Measurements from ENCODE around the gene FBXL4.
A peak's percentile ranks its signal among the peaks of the same experiment; 100 is the strongest.
"Not testable (repeated sequence)": the region's sequence is repeated elsewhere in the genome, so short reads cannot be mapped to it uniquely, and the experiment has no call there.

FBXL4 gene

GRCh38 chr6:98925831-98926230 lies 21.9 kb downstream of the FBXL4 start:
- no peak for DNase-seq (ENCODE audit: low read depth)
- no peak for TF ChIP-seq CTCF (conservative IDR thresholded peaks at IDR 0.05; ENCODE audit: low read depth, low read length)
- no peak overlapping the region for H3K4me3 ChIP-seq (ENCODE audit: low read depth, low read length)

- TF ChIP-seq CTCF (conservative IDR thresholded peaks at IDR 0.05; ENCODE audit: low read depth, low read length): no peak
- no peak for DNase-seq (ENCODE audit: low read depth)
These were observed 23.1 kb downstream of the FBXL4 start for GRCh38 chr6:98924647-98925046.

GRCh38 chr6:98920904-98921431 lies 26.8 kb downstream of the FBXL4 start:
- TF ChIP-seq CTCF (conservative IDR thresholded peaks at IDR 0.05; ENCODE audit: low read depth, low read length): no peak
- no peak overlapping the region for H3K4me3 ChIP-seq (ENCODE audit: low read depth, low read length)
- peak; percentile 27 for DNase-seq (ENCODE audit: low read depth)

More at GRCh38 chr6:98924647-98925046, 23.1 kb downstream of the FBXL4 start:
- no peak overlapping the region for H3K4me3 ChIP-seq (ENCODE audit: low read depth, low read length)

- not testable (repeated sequence) for DNase-seq (ENCODE audit: low read depth)
These were observed 36.8 kb downstream of the FBXL4 start for GRCh38 chr6:98910946-98911345.

GRCh38 chr6:98909236-98909635 lies 38.5 kb downstream of the FBXL4 start:
- no peak for DNase-seq (ENCODE audit: low read depth)
- TF ChIP-seq CTCF (conservative IDR thresholded peaks at IDR 0.05; ENCODE audit: low read depth, low read length): no peak
- H3K4me3 ChIP-seq (ENCODE audit: low read depth, low read length): no peak overlapping the region

More at GRCh38 chr6:98910946-98911345, 36.8 kb downstream of the FBXL4 start:
- H3K4me3 ChIP-seq (ENCODE audit: low read depth, low read length): not testable (repeated sequence)

GRCh38 chr6:98906342-98906741 lies 41.4 kb downstream of the FBXL4 start:
- DNase-seq (ENCODE audit: low read depth); H3K4me3 ChIP-seq (ENCODE audit: low read depth, low read length): not testable (repeated sequence)

GRCh38 chr6:98905759-98906158 lies 42.0 kb downstream of the FBXL4 start:
- no peak for DNase-seq (ENCODE audit: low read depth)
- TF ChIP-seq CTCF (conservative IDR thresholded peaks at IDR 0.05; ENCODE audit: low read depth, low read length): no peak
- no peak overlapping the region for H3K4me3 ChIP-seq (ENCODE audit: low read depth, low read length)

GRCh38 chr6:98904096-98904495 lies 43.6 kb downstream of the FBXL4 start:
- DNase-seq (ENCODE audit: low read depth): peak; percentile 67
- H3K4me3 ChIP-seq (ENCODE audit: low read depth, low read length): no peak overlapping the region
- TF ChIP-seq CTCF (conservative IDR thresholded peaks at IDR 0.05; ENCODE audit: low read depth, low read length): no peak

Measured in choroid plexus epithelial cell (primary cell).